GM18520 (cell line): ENCODE results near the gene TTYH3.
"Not testable (repeated sequence)": the region's sequence is repeated elsewhere in the genome, so short reads cannot be mapped to it uniquely, and the experiment has no call there.

Experiments used
- ATAC-seq: cut with Tn5 transposase; IDR thresholded peaks from one replicate; pipeline ENCODE4 v1.9.1; 2021; ENCODE audit not compliant: unreplicated experiment

The TTYH3 gene

GRCh38 chr7:2662273-2663120, 30.7 kb downstream of the TTYH3 start:
- ATAC-seq = no peak

- no peak for ATAC-seq
Observed at GRCh38 chr7:2663121-2663886, 31.5 kb downstream of the TTYH3 start.

- no peak for ATAC-seq
Observed at GRCh38 chr7:2663960-2664359, 32.2 kb downstream of the TTYH3 start.

- ATAC-seq = no peak
Observed at GRCh38 chr7:2665359-2665791, 33.6 kb downstream of the TTYH3 start.

- no peak for ATAC-seq
Observed at GRCh38 chr7:2666155-2666554, 34.4 kb downstream of the TTYH3 start.

GRCh38 chr7:2666588-2667250, 34.9 kb downstream of the TTYH3 start:
- ATAC-seq = no peak

GRCh38 chr7:2667843-2668242, 36.1 kb downstream of the TTYH3 start:
- ATAC-seq = no peak

- no peak for ATAC-seq
Observed at GRCh38 chr7:2668401-2668800, 36.6 kb downstream of the TTYH3 start.

- no peak for ATAC-seq
Observed at GRCh38 chr7:2670171-2670570, 38.4 kb downstream of the TTYH3 start.

- no peak for ATAC-seq
Observed at GRCh38 chr7:2670720-2671391, 39.1 kb downstream of the TTYH3 start.

- ATAC-seq = not testable (repeated sequence)
Observed at GRCh38 chr7:2673214-2673613, 41.4 kb downstream of the TTYH3 start.

- no peak for ATAC-seq
Observed at GRCh38 chr7:2673934-2674333, 42.1 kb downstream of the TTYH3 start.

GRCh38 chr7:2675256-2675764, 43.5 kb downstream of the TTYH3 start:
- no peak for ATAC-seq

GRCh38 chr7:2676576-2676975, 44.8 kb downstream of the TTYH3 start:
- ATAC-seq = not testable (repeated sequence)

- ATAC-seq = not testable (repeated sequence)
Observed at GRCh38 chr7:2678454-2678853, 46.7 kb downstream of the TTYH3 start.

GRCh38 chr7:2679135-2680127, 47.6 kb downstream of the TTYH3 start:
- ATAC-seq = not testable (repeated sequence)

- no peak for ATAC-seq
Observed at GRCh38 chr7:2680256-2680655, 48.5 kb downstream of the TTYH3 start.

- ATAC-seq = no peak
Observed at GRCh38 chr7:2680792-2681490, 49.2 kb downstream of the TTYH3 start.
